AG04449 (cell line): ENCODE results near the gene ZDHHC22.

Experiments used
- CTCF ChIA-PET: fragments of 350-600 bp; formaldehyde crosslinking; extraction: SDS; loops from one replicate; lab custom pipeline; 2021; ENCODE audit warnings: antibody characterized with exemption; lab: Yijun Ruan, JAX
- POLR2A ChIA-PET: fragments of 400-600, 350-600 bp; formaldehyde crosslinking; extraction: SDS; loops from one replicate; lab custom pipeline; 2020; ENCODE audit warnings: antibody characterized with exemption, inconsistent platforms; lab: Yijun Ruan, JAX
- DNase-seq: peaks from one replicate; pipeline ENCODE4 v3.0.0-alpha.2; 2010; ENCODE audit warnings: low read depth, low spot score
- H3K4me3 ChIP-seq: 2 replicates; pipeline ENCODE4 v1.5.1; 2011; ENCODE audit warnings: low read depth, mild to moderate bottlenecking, control low read depth, low read length
- CTCF ChIP-seq: IDR thresholded peaks from one replicate; pipeline ENCODE4 v1.5.1; 2011; ENCODE audit warnings: mild to moderate bottlenecking, moderate library complexity, low read length, control low read depth, inconsistent platforms; ENCODE audit not compliant: insufficient read depth; ENCODE audit errors: missing control alignments

Gene ZDHHC22

GRCh38 chr14:77111021-77111420 is 30.6 kb downstream of the ZDHHC22 start:
- no peak overlapping the region for H3K4me3 ChIP-seq
- no peak for DNase-seq
- TF ChIP-seq CTCF: no peak
- CTCF ChIA-PET: interaction anchor here (0.9 to 4.8 kb wide), 6 partner anchors 11 to 238 kb away, joined by 3 to 18 read pairs (median 4); partner anchors contain the start of gene CIPC
- POLR2A ChIA-PET: no interaction called here

GRCh38 chr14:77110286-77110685 is 31.3 kb downstream of the ZDHHC22 start:
- TF ChIP-seq CTCF: no peak
- CTCF ChIA-PET: interaction anchor here (0.9 to 4.8 kb wide), 6 partner anchors 10 to 197 kb away, joined by 3 to 18 read pairs (median 4); partner anchors contain the start of gene CIPC
- POLR2A ChIA-PET: no interaction called here
- no peak for DNase-seq
- no peak overlapping the region for H3K4me3 ChIP-seq

GRCh38 chr14:77109656-77110055 is 31.9 kb downstream of the ZDHHC22 start:
- POLR2A ChIA-PET: no interaction called here

GRCh38 chr14:77108753-77109152 is 32.8 kb downstream of the ZDHHC22 start:
- ChIA-PET CTCF (interaction anchor here (1.9 to 4.8 kb wide), 3 partner anchors 9 to 232 kb away, joined by 7 to 18 read pairs (median 16); partner anchors contain the start of gene CIPC), POLR2A (no interaction called here)
- TF ChIP-seq CTCF: no peak
- DNase-seq: no peak
- H3K4me3 ChIP-seq: no peak overlapping the region

More at GRCh38 chr14:77109656-77110055, 31.9 kb downstream of the ZDHHC22 start:
- DNase-seq: no peak
- no peak overlapping the region for H3K4me3 ChIP-seq
- TF ChIP-seq CTCF: no peak
- CTCF ChIA-PET: interaction anchor here (1.2 to 4.8 kb wide), 6 partner anchors 10 to 233 kb away, joined by 3 to 18 read pairs (median 6); partner anchors contain the start of gene CIPC

- ChIA-PET POLR2A (no interaction called here), CTCF (interaction anchor here (4.8 kb wide), 1 partner anchor 16 kb away, joined by 18 read pairs; no protein-coding TSS in a partner anchor)
- no peak for DNase-seq
- TF ChIP-seq CTCF: no peak
- no peak overlapping the region for H3K4me3 ChIP-seq
These were observed 34.4 kb downstream of the ZDHHC22 start for GRCh38 chr14:77107228-77107627.

GRCh38 chr14:77106666-77107065 is 34.9 kb downstream of the ZDHHC22 start:
- ChIA-PET POLR2A (no interaction called here), CTCF (interaction anchor here (1.3 kb wide), 1 partner anchor 209 kb away, joined by 4 read pairs; no protein-coding TSS in a partner anchor)
- no peak overlapping the region for H3K4me3 ChIP-seq
- no peak for TF ChIP-seq CTCF
- DNase-seq: no peak
